Caco-2 (cell line): Measurements from ENCODE around the gene PNKD. TPM values are rescaled to one million over a fixed set of nuclear protein-coding genes. Genes with fewer than 3 reads are reported as not detected.

Experiments
- BruUV-seq: library from RNA; stranded (reverse); fragments of 400-500 nt; replicated peaks from 2 replicates; lab custom pipeline; 2021; lab: Mats Ljungman, UMichigan
- CTCF ChIA-PET: fragments of 300-600 bp; sonication (Branson Sonifier 250); formaldehyde crosslinking; loops from one replicate; lab custom pipeline; 2022; ENCODE audit warnings: antibody characterized with exemption; lab: Charles Lee
- POLR2A ChIA-PET: fragments of 300-600 bp; sonication (Branson Sonifier 250); formaldehyde crosslinking; loops from one replicate; lab custom pipeline; 2022; ENCODE audit warnings: antibody characterized with exemption; lab: Charles Lee
- DNase-seq, 2 experiments: peaks; one replicate each; pipeline versions ENCODE4 v3.0.0 to v3.0.0-alpha.2; 2020 to 2022
- H3K27me3 ChIP-seq: replicated peaks from 2 replicates; pipeline ENCODE4 v1.6.0; 2011; ENCODE audit warnings: low read length; ENCODE audit not compliant: control insufficient read depth, insufficient read depth
- H3K36me3 ChIP-seq: 2 replicates; pipeline ENCODE4 v1.5.1; 2011; ENCODE audit warnings: low read length; ENCODE audit not compliant: control insufficient read depth, insufficient read depth
- H3K4me1 ChIP-seq: fragments of 250-450 bp; sonication (Bioruptor Pico); 2 replicates; pipeline ENCODE4 v1.5.1; 2020; ENCODE audit warnings: mild to moderate bottlenecking
- H3K4me3 ChIP-seq: 2 replicates; pipeline ENCODE4 v1.5.1; 2011; ENCODE audit warnings: low read depth, mild to moderate bottlenecking, control low read depth, low read length
- H3K9me3 ChIP-seq: fragments of 250-450 bp; sonication (Bioruptor Pico); 2 replicates; pipeline ENCODE4 v1.5.1; 2020; ENCODE audit warnings: mild to moderate bottlenecking, moderate library complexity
- H3K27ac Mint-ChIP-seq: one replicate; pipeline ENCODE4 v1.8.0; 2022; ENCODE audit warnings: mixed read lengths; ENCODE audit not compliant: unreplicated experiment
- H3K27me3 Mint-ChIP-seq: one replicate; pipeline ENCODE4 v1.8.0; 2022; ENCODE audit warnings: mixed read lengths; ENCODE audit not compliant: insufficient read depth, unreplicated experiment
- H3K36me3 Mint-ChIP-seq: one replicate; pipeline ENCODE4 v1.8.0; 2022; ENCODE audit warnings: mild to moderate bottlenecking, mixed read lengths; ENCODE audit not compliant: insufficient read depth, unreplicated experiment
- H3K4me1 Mint-ChIP-seq: one replicate; pipeline ENCODE4 v1.8.0; 2022; ENCODE audit warnings: low read depth, mixed read lengths; ENCODE audit not compliant: unreplicated experiment
- H3K4me3 Mint-ChIP-seq: one replicate; pipeline ENCODE4 v1.8.0; 2022; ENCODE audit warnings: mild to moderate bottlenecking, moderate library complexity, mixed read lengths; ENCODE audit not compliant: unreplicated experiment
- H3K9me3 Mint-ChIP-seq: one replicate; pipeline ENCODE4 v1.8.0; 2022; ENCODE audit warnings: mixed read lengths; ENCODE audit not compliant: unreplicated experiment
- CTCF ChIP-seq, 2 experiments: fragments of 200-600 bp in 1 of 2; IDR thresholded peaks; 1 replicate in 1 of 2; 2 replicates in 1 of 2; pipeline versions ENCODE4 v1.5.1 to v1.8.0; 2011 to 2022; ENCODE audit warnings: antibody characterized with exemption in 1 of 2, control low read depth in 1 of 2, inconsistent platforms in 1 of 2, low read depth in 1 of 2, low read length in 1 of 2, mild to moderate bottlenecking in 1 of 2, moderate library complexity in 1 of 2; ENCODE audit not compliant: insufficient read depth in 1 of 2, severe bottlenecking in 1 of 2, unreplicated experiment in 1 of 2
- intact Hi-C: fragments of 100-400 bp; cut with micrococcal nuclease; formaldehyde crosslinking; loops from one replicate; pipeline ENCODE4 v1.10.0; 2022; ENCODE audit not compliant: unreplicated experiment
- total RNA-seq: library from RNA; stranded (reverse); gene quantifications from 2 replicates; pipeline ENCODE4 v1.2.3, GENCODE V29; 2022

Gene PNKD
- total RNA-seq, 1 experiment from 2014 or later, result 39.2 TPM

- Mint-ChIP-seq H3K4me3 (no peak overlapping the region), H3K27me3 (no peaks in the 10 kb centered on the region), H3K27ac (no peak overlapping the region), H3K9me3 (no peaks in the 10 kb centered on the region), H3K4me1 (peaks cover 5% of the 10 kb centered on the region), H3K36me3 (no peaks in the 10 kb centered on the region)
- TF ChIP-seq CTCF (IDR thresholded peaks at IDR 0.05; ENCODE audit: insufficient read depth in 1 of 2, low read depth in 1 of 2, low read length in 1 of 2, severe bottlenecking in 1 of 2, unreplicated experiment in 1 of 2), result no peak
- no TSS peak for BruUV-seq
- no peak for DNase-seq
- ChIA-PET POLR2A (no interaction called here), CTCF (interaction anchor here (1.0 kb wide), 1 partner anchor 76 kb away, joined by 5 read pairs; no protein-coding TSS in a partner anchor)
- Histone ChIP-seq H3K4me1 (0 out of 2 replicates have a peak, but pooled peaks cover 5% of the 10 kb centered on the region), H3K4me3 (no peak overlapping the region), H3K27me3 (no peaks in the 10 kb centered on the region), H3K9me3 (no peaks in the 10 kb centered on the region), H3K36me3 (no peaks in the 10 kb centered on the region)
- intact Hi-C loops, result no loop called here
Measured at GRCh38 chr2:218369330-218369729, 99.0 kb downstream of the PNKD start.

- CTCF ChIA-PET, result no interaction called here
- DNase-seq, result no peak
- no peaks in the 10 kb centered on the region for H3K27me3 Mint-ChIP-seq
Measured at GRCh38 chr2:218370410-218371063, 100.2 kb downstream of the PNKD start.

GRCh38 chr2:218371983-218372350 is 101.6 kb downstream of the PNKD start:
- no TSS peak for BruUV-seq
- no peak overlapping the region for H3K4me3 ChIP-seq
- Mint-ChIP-seq H3K4me3 (no peak overlapping the region), H3K9me3 (no peaks in the 10 kb centered on the region), H3K36me3 (no peaks in the 10 kb centered on the region), H3K27ac (no peak overlapping the region), H3K27me3 (no peaks in the 10 kb centered on the region), H3K4me1 (peaks cover 4% of the 10 kb centered on the region)
- intact Hi-C loops, result no loop called here
- no peak for DNase-seq
- CTCF ChIA-PET, result no interaction called here
- POLR2A ChIA-PET, result no interaction called here
- no peaks in the 10 kb centered on the region for H3K27me3 ChIP-seq
- TF ChIP-seq CTCF (IDR thresholded peaks at IDR 0.05; ENCODE audit: insufficient read depth in 1 of 2, low read depth in 1 of 2, low read length in 1 of 2, severe bottlenecking in 1 of 2, unreplicated experiment in 1 of 2), result no peak
- H3K36me3 ChIP-seq, result no peaks in the 10 kb centered on the region
- 0 out of 2 replicates have a peak, but pooled peaks cover 5% of the 10 kb centered on the region for H3K4me1 ChIP-seq
- no peaks in the 10 kb centered on the region for H3K9me3 ChIP-seq

More at GRCh38 chr2:218370410-218371063, 100.2 kb downstream of the PNKD start:
- Mint-ChIP-seq H3K36me3 (no peaks in the 10 kb centered on the region), H3K4me1 (peaks cover 5% of the 10 kb centered on the region), H3K9me3 (no peaks in the 10 kb centered on the region), H3K4me3 (no peak overlapping the region), H3K27ac (no peak overlapping the region)
- Histone ChIP-seq H3K9me3 (no peaks in the 10 kb centered on the region), H3K36me3 (no peaks in the 10 kb centered on the region), H3K27me3 (no peaks in the 10 kb centered on the region), H3K4me3 (no peak overlapping the region), H3K4me1 (0 out of 2 replicates have a peak, but pooled peaks cover 5% of the 10 kb centered on the region)
- BruUV-seq, result no TSS peak
- POLR2A ChIA-PET, result interaction anchor here (0.6 kb wide), 1 partner anchor 30 kb away, joined by 4 read pairs; no protein-coding TSS in a partner anchor
- TF ChIP-seq CTCF (IDR thresholded peaks at IDR 0.05; ENCODE audit: insufficient read depth in 1 of 2, low read depth in 1 of 2, low read length in 1 of 2, severe bottlenecking in 1 of 2, unreplicated experiment in 1 of 2), result no peak
- intact Hi-C loops, result no loop called here
